Adipose tissue (tissue), 3 donors: ENCODE data around the gene TFDP2. TPM values are rescaled to one million over a fixed set of nuclear protein-coding genes. Genes with fewer than 3 reads are reported as not detected.
"Not testable (repeated sequence)": the region's sequence is repeated elsewhere in the genome, so short reads cannot be mapped to it uniquely, and the experiment has no call there.

Experiments
- H3K27ac ChIP-seq: one replicate; pipeline ENCODE4 v1.5.1; 2013; ENCODE audit warnings: low read depth, low read length
- WGBS, 3 donors: extraction: QIAGEN DNeasy Blood & Tissue Kit; methylation state at CpG; one replicate each; pipeline ENCODE4 v1.1.7; 2013; 5-methylcytosine and 5-hydroxymethylcytosine counted together
- polyA plus RNA-seq, 3 donors: library from polyadenylated mRNA; stranded (reverse); fragments of 200-250 nt; gene quantifications; one replicate each; pipeline ENCODE4 v1.2.3, GENCODE V29; 2013
- donor health status: healthy with polysubstance abuse.
- donor health status: Bipolar disorder and iron deficiency.
- donor health status: healthy.

Gene TFDP2
- polyA plus RNA-seq, 3 donors, result 6.7 to 22.6 (median 19.7) TPM

DNA sequence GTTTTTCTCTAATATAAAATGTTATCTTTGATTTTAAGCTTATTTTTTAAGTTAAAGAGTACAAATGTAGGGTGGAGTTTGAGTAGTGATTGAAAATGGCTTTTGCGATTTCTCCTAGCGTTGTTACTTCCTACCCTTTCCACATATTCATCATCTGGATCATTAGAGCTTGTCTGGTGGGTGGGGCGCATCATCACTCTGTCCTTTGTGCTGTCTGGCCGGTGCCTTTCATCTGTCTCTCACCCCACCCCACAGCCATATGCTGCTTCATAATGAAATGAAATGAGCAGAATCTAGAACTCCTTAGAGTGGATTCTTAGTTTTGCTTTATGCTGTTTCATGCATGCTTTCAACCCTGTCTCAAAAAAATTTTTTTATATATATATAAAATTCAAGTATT lies 228.6 kb downstream of the TFDP2 start:
- H3K27ac ChIP-seq, result no peak overlapping the region
- WGBS, 3 donors, result 90 to 93% (median 92%) methylated on average over 4 of the region's 4 CpGs

DNA sequence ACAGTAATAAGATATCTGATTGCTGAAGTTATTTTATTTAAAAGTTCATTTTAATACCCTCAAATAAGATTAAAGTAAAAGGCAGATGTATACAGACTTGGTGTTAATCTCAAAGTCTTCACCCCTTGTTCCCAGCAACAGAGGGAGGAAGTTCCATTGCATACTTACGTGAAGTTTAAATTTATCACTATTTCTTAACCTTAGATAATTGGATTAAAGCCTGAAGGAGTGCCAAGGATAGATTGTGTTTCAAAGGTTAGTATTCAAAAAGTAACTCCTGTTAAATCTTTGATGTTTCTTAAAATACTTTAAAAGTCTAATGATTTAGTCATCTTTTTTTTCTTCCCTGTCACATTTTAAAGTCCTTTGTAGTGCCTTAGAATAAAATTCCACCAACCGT lies 233.6 kb downstream of the TFDP2 start:
- no peak overlapping the region for H3K27ac ChIP-seq
- WGBS, 3 donors, result 66 to 81% (median 76%) methylated on average over 2 of the region's 2 CpGs

DNA sequence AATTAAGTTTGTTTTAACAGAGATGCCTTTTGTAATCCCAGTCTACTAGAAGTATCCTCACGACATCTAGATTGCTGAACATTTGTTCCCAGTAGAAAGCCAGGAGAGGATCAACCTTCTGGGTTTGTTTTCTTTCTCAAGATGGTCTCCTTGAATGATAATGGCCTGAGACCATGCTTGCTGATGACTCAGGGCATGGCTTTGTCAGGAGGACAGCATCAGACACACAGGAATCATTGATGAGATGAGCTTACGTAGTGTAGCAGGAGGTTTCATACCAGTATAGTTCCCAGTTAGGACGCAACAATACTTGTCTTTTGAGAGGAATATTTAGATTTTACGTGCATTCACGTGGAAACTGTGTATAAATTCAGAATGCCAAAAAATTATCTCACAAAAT lies 234.3 kb downstream of the TFDP2 start:
- 95 to 97% (median 97%) methylated on average over 5 of the region's 5 CpGs for WGBS, 3 donors
- H3K27ac ChIP-seq, result no peak overlapping the region

DNA sequence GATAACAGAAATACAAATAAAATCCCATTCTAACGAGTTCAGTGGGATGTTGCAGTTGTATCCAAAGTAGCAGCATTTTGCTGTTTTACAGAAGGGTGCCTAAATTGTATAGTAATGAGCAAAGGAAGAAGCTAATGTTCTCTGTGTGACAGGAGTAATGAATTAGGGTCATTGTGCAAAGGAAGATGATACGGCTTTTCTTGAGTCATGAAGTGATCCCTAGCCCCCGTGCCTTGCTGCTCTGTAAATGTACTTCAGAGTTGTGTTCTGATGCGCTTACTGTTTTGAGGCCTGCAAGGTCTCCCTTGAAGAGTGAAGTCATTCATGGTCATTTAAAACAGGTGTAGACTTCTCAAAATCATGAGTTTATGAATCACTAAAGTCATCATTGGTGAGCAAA lies 235.0 kb downstream of the TFDP2 start:
- no peak overlapping the region for H3K27ac ChIP-seq
- 83 to 86% (median 84%) methylated on average over 4 of the region's 4 CpGs for WGBS, 3 donors

DNA sequence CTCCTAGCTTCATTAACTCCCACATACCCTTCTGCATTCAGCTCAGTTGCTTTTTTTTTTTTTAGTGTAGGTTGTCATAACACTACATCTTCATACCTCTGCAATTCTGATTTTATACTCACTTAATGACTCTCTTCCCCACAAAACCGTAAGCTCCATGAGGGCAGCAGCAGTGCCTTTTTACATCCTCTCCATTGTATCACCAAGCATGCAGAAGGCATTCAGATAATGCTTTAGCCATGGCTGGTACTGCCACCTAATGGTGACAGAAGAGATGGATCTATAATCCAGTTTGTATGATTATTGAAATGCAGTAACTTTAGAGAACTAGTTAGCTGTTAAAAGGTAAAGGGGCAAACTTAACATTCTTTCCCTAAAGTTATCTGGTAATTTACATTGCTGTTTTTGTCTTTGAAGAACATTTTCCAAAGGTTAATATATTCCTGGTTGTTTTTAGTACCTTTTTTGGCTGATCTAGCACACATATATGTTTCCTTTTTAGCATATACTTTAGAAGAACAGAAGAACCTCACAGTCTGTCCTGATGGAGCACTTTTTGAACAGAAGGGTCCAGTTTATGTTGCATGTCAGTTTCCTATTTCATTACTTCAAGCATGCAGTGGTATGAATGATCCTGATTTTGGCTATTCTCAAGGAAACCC lies 236.1 kb downstream of the TFDP2 start:
- H3K27ac ChIP-seq, result no peak overlapping the region
- 29 to 37% (median 36%) methylated on average over 1 of the region's 1 CpG for WGBS, 3 donors

DNA sequence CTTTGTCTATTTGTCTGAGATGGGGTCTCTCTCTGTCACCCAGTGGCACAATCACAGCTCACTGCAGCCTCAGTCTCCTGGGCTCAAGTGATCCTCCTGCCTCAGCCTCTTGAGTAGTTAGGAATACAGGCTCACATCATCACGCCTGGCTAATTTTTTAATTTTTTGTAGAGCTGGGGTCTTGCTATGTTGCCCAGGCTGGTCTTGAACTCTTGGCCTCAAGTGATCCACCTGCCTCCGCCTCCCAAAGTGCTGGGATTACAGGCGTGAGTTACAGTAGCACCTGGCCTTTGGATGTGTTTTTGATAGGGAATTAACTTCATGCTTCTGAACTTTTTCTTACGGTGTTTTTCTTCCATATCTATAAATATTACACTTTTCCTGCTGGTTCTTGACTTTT lies 239.4 kb downstream of the TFDP2 start:
- WGBS, 3 donors, result 96 to 98% (median 98%) methylated on average over 4 of the region's 4 CpGs

DNA sequence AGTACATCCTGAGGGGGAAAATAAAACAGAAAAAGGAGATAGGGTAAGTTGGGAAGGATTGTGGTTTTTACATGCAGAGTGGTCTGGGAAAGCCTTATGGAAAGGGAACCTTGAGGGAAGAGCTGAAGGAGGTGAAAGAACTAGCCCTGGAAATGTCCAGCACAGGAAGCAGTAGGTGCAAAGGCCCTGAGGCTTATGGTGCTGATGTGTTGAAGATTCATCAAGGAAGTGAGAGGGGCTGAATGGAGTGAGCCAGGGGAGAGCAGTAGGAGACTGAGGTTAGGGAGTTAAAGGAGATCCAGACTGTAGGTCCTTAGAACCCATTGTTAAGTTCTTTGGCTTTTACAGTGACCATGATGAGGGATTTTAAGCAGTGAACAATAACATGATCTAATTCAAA lies 239.9 kb downstream of the TFDP2 start:
- H3K27ac ChIP-seq, result no peak overlapping the region

More for the DNA sequence above, 239.4 kb downstream of the TFDP2 start:
- not testable (repeated sequence) for H3K27ac ChIP-seq

DNA sequence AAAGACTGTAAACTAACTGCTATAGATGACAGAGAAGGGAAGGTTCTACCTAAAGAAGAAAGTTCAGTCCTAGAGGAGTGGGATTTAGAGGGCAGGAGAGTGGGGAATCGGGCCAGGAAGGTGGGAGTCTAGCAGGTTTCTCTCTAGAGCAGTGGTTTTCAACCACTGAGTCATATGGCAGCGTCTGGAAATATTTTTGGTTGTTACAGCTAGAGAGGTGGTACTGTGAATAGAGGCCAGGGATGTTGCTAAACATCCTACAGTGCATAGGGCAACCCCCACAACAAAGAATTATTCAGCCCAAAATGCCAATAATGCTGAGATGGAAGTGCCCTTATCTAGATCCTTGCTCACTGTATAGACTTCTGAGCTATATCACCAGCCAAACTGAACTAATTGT lies 244.2 kb downstream of the TFDP2 start:
- no peak overlapping the region for H3K27ac ChIP-seq
- 83 to 94% (median 87%) methylated on average over 2 of the region's 2 CpGs for WGBS, 3 donors

DNA sequence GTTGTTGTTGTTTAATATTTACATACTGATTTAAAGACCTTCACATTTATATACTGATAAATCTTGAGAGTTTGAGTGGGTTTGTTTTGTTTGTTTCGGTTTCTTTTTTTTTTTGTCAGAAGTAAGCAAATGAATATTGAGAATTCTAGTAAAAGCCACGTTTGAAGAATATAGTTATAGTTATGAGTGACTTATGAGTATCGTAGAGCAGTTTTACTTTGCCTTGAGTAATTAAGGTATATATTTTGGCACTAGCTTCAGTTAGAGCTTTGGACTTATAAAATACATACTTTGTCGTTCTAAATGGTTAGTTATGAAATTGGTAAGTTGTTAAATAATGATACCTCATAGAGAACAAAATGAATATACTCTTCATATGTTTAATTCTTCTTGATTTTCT lies 245.1 kb downstream of the TFDP2 start:
- no peak overlapping the region for H3K27ac ChIP-seq
- WGBS, 3 donors, result 78 to 91% (median 89%) methylated on average over 4 of the region's 4 CpGs

DNA sequence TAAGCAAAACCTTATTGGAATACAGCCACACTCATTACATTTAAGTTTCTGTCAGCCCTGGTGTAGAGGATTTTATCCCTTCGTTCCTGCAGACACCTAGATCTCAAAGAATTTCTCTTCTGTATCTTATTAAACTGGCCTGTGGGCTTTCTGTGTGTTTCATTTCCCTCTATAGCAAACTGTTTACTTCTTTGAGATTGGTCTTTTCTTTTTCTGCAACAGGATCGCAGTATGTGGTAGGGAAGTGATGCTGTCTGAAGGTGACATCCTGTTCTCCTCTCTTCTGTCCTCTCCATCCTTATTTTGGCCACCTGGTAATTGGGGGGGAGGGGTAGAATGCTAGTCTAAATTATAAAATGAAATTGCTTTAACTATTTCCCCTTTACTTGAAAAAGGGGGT lies 247.4 kb downstream of the TFDP2 start:
- H3K27ac ChIP-seq, result no peak overlapping the region
- 74 to 83% (median 76%) methylated on average over 2 of the region's 2 CpGs for WGBS, 3 donors

DNA sequence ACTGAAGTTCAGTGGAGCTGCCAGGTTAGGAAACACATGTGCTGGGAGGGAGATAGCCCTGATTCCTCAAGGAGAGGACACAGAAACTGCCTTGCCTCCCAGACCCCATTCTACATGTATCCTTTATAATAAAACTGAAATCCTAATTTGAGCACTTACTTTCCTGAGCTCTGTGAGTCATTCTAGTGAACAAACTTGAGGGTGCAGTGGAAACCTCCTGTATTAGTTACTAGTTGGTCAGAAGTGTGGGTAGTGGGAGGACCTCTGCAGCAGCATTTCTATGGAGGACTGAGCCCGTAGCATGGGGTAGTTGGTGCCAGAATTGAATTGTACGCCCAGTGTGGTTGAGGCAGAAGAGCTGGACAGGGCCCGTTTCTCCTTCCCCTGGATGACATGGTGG lies 249.0 kb downstream of the TFDP2 start:
- WGBS, 3 donors, result 94 to 98% (median 98%) methylated on average over 3 of the region's 3 CpGs

DNA sequence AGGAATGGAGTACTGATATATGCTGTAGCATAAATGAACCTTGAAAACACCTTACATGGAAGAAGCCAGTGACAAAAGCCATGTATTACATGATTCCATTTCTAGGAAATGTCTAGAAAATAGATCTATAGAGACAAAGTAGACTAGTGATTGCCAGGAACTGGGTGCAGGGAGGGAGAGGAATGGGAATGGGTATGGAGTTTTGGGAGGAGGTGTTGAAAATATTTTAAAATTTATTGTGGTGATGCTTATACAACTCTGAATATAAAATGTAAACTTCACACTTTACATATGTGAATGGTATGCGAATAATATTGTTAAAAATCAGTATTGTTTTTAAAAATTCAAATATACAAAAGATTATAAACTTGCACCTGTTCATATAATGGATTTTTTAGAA lies 250.4 kb downstream of the TFDP2 start:
- 97 to 100% (median 98%) methylated on average over 1 of the region's 1 CpG for WGBS, 3 donors

More for the DNA sequence above, 249.0 kb downstream of the TFDP2 start:
- H3K27ac ChIP-seq, result no peak overlapping the region

DNA sequence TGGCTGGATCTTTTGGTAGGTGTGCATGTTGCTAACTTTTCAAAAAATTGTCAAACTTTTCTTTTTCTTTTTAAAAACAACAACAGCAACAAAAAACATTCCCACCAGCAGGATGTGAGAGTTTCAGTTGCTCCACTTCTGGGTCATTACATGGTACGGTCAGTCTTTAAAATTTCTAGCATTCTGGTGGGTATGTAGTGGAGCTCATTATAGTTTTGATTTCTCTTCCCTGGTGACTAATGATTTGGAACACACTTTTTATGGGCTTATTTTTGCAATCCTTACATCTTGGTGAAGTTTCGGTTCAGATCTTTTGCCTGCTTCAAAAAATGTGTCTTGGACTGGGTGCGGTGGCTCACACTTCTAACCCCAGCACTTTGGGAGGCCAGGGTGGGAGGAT lies 253.6 kb downstream of the TFDP2 start:
- WGBS, 3 donors, result 96 to 99% (median 96%) methylated on average over 3 of the region's 3 CpGs
- H3K27ac ChIP-seq, result no peak overlapping the region

More for the DNA sequence above, 250.4 kb downstream of the TFDP2 start:
- no peak overlapping the region for H3K27ac ChIP-seq

DNA sequence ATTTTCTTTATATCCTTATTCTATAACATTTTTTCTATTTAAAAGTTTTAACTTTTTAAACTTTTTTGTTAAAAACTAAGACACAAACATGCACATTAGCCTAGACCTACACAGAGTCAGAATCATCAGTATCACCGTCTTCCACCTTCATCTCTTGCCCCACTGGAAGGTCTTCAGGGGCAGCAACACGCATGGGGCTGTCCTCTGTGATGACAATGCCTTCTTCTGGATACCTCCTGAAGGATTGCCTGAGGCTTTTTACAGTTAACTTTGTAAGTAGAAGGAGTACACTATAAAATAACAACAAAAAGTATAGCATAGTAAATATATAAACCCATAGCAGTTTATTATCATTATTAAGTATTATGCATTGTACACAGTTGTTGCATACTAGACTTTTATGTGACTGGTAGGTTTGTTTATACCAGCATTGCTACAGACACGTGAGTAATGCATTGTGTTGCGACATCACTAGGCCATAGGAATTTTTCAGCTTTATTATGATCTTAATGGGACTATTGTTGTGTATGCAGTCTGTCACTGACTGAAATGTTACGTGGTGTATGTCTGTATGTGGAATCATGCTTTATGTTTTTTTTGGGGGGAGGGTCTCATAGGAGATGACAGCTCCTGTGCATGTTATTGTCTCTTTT lies 254.7 kb downstream of the TFDP2 start:
- H3K27ac ChIP-seq, result no peak overlapping the region
- WGBS, 3 donors, result 71 to 92% (median 74%) methylated on average over 5 of the region's 5 CpGs

Other genes starting within 250 kb of the TFDP2 start
- 1 to 10 TPM; 3.2 to 6.2 (median 6.0) TPM for gene GK5, start 76.0 kb upstream of the TFDP2 start, polyA plus RNA-seq